Prostate gland (tissue), 2 donors: ENCODE results near the gene DAPK1.

Source experiments
- POLR2A ChIP-seq: fragments of 450-650 bp; IDR thresholded peaks from one replicate; pipeline ENCODE4 v1.6.1; 2016; ENCODE audit warnings: antibody characterized with exemption, mild to moderate bottlenecking
- TF ChIP-seq, protein P1 (sequence below), 4 experiments: fragments of 200-600 bp in 2 of 4; fragments of 450-650 bp in 2 of 4; sonication (generic) in 2 of 4; IDR thresholded peaks; 1 replicate in 3 of 4; 2 replicates in 1 of 4; pipeline ENCODE4 v1.5.1; 2016 to 2019; ENCODE audit warnings: antibody characterized with exemption in 4 of 4, mild to moderate bottlenecking in 2 of 4, moderate library complexity in 2 of 4

DNA sequence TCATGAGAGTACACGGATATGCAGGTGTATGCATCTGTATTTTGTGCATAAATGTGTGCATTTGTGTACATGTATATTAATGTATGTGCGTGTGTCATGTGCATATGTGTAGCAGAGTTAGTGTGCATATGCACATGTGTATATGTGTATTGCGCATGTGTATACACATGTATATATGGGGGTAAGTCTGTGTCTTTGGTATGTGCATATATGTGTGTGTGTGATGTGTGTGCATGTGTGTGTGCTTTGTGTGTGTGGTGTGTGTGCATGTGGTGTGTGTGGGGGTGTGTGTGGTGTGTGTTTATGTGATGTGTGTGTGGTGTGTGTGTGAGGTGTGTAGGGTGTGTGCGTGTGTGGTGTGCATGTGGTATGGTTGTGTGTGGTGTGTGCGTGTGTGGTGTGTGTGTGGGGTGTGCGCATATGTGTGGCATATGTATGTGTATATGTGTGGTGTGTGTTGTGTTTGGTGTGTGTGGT lies 215.2 kb downstream of the DAPK1 start:
- TF ChIP-seq, protein P1, sequence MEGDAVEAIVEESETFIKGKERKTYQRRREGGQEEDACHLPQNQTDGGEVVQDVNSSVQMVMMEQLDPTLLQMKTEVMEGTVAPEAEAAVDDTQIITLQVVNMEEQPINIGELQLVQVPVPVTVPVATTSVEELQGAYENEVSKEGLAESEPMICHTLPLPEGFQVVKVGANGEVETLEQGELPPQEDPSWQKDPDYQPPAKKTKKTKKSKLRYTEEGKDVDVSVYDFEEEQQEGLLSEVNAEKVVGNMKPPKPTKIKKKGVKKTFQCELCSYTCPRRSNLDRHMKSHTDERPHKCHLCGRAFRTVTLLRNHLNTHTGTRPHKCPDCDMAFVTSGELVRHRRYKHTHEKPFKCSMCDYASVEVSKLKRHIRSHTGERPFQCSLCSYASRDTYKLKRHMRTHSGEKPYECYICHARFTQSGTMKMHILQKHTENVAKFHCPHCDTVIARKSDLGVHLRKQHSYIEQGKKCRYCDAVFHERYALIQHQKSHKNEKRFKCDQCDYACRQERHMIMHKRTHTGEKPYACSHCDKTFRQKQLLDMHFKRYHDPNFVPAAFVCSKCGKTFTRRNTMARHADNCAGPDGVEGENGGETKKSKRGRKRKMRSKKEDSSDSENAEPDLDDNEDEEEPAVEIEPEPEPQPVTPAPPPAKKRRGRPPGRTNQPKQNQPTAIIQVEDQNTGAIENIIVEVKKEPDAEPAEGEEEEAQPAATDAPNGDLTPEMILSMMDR (IDR thresholded peaks at IDR 0.05) = no peak
- no peak for TF ChIP-seq POLR2A
